Endothelial cell (in vitro differentiated cells): ENCODE measurements around the gene DNMT3A. TPM values are rescaled to one million over a fixed set of nuclear protein-coding genes. Genes with fewer than 3 reads are reported as not detected.

Source experiments
- DNase-seq: peaks from one replicate; pipeline ENCODE4 v3.0.0; 2021; ENCODE audit warnings: low spot score
- H3K27ac Mint-ChIP-seq: one replicate; pipeline ENCODE4 v1.8.0; 2021; ENCODE audit warnings: mixed read lengths, inconsistent platforms; ENCODE audit not compliant: unreplicated experiment
- H3K27me3 Mint-ChIP-seq: one replicate; pipeline ENCODE4 v1.8.0; 2021; ENCODE audit warnings: mild to moderate bottlenecking, moderate library complexity, mixed read lengths, inconsistent platforms; ENCODE audit not compliant: unreplicated experiment
- H3K36me3 Mint-ChIP-seq: one replicate; pipeline ENCODE4 v1.8.0; 2021; ENCODE audit warnings: mild to moderate bottlenecking, low read depth, mixed read lengths, inconsistent platforms; ENCODE audit not compliant: unreplicated experiment
- H3K4me1 Mint-ChIP-seq: one replicate; pipeline ENCODE4 v1.8.0; 2021; ENCODE audit warnings: mild to moderate bottlenecking, mixed read lengths, inconsistent platforms; ENCODE audit not compliant: unreplicated experiment
- H3K4me3 Mint-ChIP-seq: one replicate; pipeline ENCODE4 v1.8.0; 2021; ENCODE audit warnings: mild to moderate bottlenecking, mixed read lengths, inconsistent platforms; ENCODE audit not compliant: unreplicated experiment
- H3K9me3 Mint-ChIP-seq: one replicate; pipeline ENCODE4 v1.8.0; 2021; ENCODE audit warnings: mixed read lengths, inconsistent platforms; ENCODE audit not compliant: unreplicated experiment
- total RNA-seq: library from RNA; stranded (reverse); fragmentation: NEBNext Ultra II Directional; extraction: Animal tissue kit (Norgen Biotek cat#: 25700); gene quantifications from one replicate; pipeline ENCODE4 v1.2.1, GENCODE V29; 2021; ENCODE audit not compliant: unreplicated experiment
- TF ChIP-seq, protein P1 (sequence below): fragments of 200-600 bp; sonication (generic); IDR thresholded peaks from one replicate; pipeline ENCODE4 v1.5.0; 2021; ENCODE audit warnings: antibody characterized with exemption; ENCODE audit not compliant: unreplicated experiment

Gene DNMT3A
- total RNA-seq, 1 donor from 2014 or later = 177 TPM

DNA sequence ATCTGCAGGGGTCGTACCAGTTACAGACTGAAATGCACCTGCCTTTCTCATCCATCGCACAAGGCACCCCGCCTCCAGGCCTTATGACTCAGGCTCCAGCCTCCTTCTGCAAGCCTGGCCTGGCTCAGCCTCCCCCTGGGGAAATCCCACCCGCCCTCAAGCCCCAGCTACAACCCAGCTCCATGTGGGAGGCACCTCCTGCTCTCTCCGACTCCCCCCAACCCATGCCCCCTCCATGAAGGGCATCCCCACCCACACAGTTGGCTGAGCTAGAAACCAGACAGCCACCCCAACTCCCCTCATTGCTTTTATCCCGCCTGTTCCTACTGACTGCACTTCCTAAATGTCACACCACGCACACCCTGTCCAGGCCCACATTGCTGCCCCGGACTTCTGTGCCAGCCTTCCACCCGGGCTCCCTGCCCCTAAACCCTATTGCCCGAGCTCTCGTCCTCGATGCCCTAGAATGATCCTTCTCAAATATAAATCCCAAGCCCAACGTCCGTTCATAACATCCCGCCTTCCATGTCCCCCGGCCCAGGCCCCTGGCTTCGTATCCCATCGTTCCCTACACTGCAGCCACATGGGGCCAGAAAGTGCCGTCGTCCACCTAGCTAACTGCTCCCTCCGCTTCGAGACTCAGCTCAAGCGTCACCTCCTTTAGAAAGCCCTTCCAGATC, 9.9 kb downstream of the DNMT3A start:
- TF ChIP-seq, protein P1, sequence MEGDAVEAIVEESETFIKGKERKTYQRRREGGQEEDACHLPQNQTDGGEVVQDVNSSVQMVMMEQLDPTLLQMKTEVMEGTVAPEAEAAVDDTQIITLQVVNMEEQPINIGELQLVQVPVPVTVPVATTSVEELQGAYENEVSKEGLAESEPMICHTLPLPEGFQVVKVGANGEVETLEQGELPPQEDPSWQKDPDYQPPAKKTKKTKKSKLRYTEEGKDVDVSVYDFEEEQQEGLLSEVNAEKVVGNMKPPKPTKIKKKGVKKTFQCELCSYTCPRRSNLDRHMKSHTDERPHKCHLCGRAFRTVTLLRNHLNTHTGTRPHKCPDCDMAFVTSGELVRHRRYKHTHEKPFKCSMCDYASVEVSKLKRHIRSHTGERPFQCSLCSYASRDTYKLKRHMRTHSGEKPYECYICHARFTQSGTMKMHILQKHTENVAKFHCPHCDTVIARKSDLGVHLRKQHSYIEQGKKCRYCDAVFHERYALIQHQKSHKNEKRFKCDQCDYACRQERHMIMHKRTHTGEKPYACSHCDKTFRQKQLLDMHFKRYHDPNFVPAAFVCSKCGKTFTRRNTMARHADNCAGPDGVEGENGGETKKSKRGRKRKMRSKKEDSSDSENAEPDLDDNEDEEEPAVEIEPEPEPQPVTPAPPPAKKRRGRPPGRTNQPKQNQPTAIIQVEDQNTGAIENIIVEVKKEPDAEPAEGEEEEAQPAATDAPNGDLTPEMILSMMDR = no peak
- peaks cover 9% of the 10 kb centered on the region for H3K4me1 Mint-ChIP-seq
- H3K27ac Mint-ChIP-seq = no peak overlapping the region
- H3K36me3 Mint-ChIP-seq = no peaks in the 10 kb centered on the region
- H3K9me3 Mint-ChIP-seq = no peaks in the 10 kb centered on the region
- DNase-seq = no peak
- no peak overlapping the region for H3K4me3 Mint-ChIP-seq
- H3K27me3 Mint-ChIP-seq = peaks cover 13% of the 10 kb centered on the region

DNA sequence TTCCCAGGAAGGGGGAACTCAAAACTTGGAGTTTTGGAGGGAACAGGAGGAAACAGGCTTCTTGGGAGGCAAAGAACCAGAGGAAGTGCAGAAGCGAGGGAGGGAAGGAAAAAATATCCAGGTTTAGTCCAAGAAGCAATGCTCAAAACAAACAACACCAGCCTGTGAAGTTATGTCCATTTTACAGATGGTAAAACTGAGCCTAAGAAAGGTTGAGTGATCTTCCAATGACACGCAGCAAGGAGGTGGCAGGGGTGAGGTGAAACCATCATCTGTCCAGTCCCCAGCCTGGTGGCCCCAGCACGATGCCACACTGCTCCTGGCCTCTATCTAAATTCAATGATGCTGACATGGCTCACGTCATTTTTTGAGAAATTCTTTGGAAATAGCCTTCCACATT, 10.8 kb downstream of the DNMT3A start:
- no peak for DNase-seq
- H3K4me1 Mint-ChIP-seq = peaks cover 6% of the 10 kb centered on the region
- TF ChIP-seq, protein P1 = no peak
- no peak overlapping the region for H3K4me3 Mint-ChIP-seq
- H3K36me3 Mint-ChIP-seq = peaks cover 4% of the 10 kb centered on the region
- H3K27me3 Mint-ChIP-seq = peaks cover 15% of the 10 kb centered on the region
- H3K9me3 Mint-ChIP-seq = no peaks in the 10 kb centered on the region
- no peak overlapping the region for H3K27ac Mint-ChIP-seq

DNA sequence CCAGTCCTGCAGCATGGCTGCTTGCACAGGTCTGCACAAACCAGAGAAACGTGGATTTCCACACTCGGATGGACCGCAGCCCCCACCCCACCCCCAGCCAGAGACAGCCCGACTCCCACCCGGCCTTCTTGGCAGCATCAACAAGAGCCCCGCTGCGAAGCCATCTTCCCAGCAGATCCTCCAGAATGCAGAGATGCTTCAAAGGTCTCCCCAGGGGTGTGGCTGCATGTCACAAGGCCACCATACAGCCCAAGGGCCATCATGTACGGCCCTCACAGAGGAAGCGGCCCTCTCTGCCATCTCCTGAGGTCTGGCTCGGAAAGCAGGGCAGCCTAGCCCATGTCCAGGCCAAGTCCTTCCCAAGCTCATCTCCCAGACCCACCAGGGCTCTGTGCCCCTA, 11.5 kb downstream of the DNMT3A start:
- peaks cover 11% of the 10 kb centered on the region for H3K27me3 Mint-ChIP-seq
- DNase-seq = no peak
- TF ChIP-seq, protein P1 = no peak
- peaks cover 6% of the 10 kb centered on the region for H3K4me1 Mint-ChIP-seq
- peaks cover 5% of the 10 kb centered on the region for H3K36me3 Mint-ChIP-seq
- no peak overlapping the region for H3K4me3 Mint-ChIP-seq
- no peaks in the 10 kb centered on the region for H3K9me3 Mint-ChIP-seq
- no peak overlapping the region for H3K27ac Mint-ChIP-seq

DNA sequence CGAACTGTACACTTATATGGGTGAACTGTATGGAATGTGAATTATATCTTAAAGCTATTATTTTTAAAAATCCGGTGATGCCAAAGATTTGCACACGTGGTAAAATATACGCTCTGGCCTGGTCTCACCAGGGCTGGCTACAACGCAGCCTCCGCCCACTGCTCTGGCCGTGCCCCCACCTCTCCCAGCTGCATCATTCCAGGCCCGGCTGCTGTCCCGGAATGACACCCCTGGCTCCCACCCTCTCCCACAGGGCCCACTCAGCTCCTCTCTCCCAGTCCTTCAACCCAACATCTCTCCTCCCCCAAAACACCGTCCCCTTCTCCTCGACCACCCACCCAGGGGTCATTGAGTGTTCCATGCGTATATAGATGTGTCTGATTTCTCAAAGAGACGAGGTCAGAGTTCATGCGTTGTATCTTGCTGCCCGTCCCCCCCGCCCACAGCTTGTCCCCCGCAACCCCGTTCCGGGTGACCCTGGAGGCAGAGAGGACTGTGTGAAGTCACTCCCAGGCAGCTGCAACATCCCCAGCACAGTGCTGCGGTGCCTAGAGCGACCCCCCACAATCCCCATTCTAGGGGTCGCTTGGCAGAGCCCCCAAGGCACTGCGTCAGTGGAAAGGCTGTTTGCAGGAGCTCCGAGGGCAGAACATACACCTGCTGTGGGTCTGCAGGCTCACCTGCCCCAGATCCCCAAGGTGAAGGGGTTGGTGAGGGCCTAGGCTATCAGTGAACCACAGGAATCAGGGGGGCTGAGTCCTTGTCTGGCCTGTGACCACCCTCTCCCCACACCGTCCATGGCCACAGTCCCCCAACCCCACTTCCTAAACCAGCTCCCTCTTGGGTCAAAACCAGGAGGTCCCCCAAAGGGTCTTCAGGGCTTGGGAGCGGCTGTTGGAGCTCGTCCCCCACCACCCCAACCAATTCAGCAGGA, 13.3 kb downstream of the DNMT3A start:
- H3K36me3 Mint-ChIP-seq = peaks cover 5% of the 10 kb centered on the region
- DNase-seq = no peak
- peaks cover 11% of the 10 kb centered on the region for H3K27me3 Mint-ChIP-seq
- peaks cover 3% of the 10 kb centered on the region for H3K4me1 Mint-ChIP-seq
- H3K27ac Mint-ChIP-seq = no peak overlapping the region
- H3K4me3 Mint-ChIP-seq = no peak overlapping the region
- TF ChIP-seq, protein P1 = no peak
- no peaks in the 10 kb centered on the region for H3K9me3 Mint-ChIP-seq
